ENCODE results near the gene KLF3.

The KLF3 gene

DNA sequence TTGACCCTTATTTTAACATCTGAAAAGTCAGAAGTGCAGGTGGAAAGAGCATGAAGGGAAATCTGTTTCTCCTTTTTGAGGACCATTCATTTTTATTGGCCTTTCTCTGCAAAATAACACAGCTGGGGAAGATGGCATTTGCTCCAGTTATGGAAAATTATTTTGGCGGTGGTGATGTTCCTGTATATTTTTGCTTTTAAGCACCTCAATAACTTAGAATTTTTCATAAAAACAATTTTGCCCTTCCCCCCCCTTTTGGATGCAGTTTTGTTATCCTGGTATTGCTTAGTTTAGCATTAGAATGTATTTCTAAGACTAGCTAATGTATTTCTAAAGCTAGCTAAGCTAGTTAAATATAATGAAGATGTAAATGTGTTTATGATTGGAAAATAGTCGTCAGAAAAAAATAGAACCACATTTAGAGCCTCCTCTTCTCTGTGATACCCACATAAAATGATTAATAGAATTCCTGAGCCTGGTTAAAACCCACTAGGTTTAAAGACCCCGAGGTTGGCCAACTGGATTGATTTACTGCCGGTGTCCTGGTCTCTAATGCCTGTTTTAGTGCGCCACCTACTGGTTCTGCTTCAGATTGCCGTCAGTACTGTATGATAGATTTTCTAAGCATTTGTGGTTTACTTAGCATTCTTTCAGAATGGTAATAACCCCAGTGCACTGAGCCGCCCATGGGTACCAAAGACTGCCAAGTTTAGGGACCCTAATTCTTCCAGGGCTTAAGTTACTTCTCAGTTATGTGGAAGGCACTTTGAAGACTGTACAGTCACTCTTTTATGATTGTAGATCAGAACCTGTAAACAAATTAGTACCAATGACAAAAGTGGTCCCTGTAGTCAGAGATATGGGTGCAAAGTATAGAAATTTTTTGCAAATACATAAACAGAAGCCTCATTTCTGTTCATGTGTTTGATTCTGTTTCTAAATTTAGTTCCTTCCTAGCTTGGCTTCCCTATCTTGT, 11.4 kb downstream of the KLF3 start:
- peak; percentile 67 to 76 for DNase-seq

DNA sequence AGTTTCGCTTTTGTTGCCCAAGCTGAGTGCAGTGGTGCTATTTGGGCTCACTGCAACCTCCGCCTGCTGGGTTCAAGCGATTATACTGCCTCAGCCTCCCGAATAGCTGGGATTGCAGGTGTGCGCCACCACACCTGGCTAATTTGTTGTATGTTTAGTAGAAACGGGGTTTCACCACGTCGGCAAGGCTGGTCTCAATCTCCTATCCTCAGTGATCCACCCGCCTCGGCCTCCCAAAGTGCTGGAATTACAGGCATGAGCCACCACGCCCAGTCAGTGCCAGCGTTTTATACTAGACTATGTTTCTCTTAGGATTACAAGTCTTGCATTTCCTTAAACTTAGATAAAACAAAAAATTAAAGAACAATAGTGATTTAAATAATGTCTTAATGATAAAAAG, 13.0 kb downstream of the KLF3 start:
- no peak for DNase-seq

DNA sequence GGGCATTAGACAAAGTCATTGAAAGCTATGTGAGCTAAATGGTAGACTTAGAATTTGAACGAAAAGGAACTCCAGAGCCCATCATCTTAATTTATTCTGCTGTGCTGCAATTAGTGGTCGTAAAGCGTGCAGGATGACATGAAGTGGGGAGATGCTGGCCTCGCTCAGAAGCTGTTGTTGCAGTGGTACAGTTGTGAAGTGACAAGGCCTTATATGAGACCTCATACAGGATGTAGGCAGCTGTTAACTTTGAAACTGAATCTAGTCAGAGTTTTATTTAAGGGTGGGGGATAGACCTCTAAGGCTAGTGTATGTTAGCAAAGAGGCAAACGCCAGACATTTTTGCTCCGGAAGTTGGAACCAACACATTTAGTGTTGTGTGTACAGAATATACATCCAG, 13.4 kb downstream of the KLF3 start:
- DNase-seq = peak in 1 of 2 experiments; percentile 7

DNA sequence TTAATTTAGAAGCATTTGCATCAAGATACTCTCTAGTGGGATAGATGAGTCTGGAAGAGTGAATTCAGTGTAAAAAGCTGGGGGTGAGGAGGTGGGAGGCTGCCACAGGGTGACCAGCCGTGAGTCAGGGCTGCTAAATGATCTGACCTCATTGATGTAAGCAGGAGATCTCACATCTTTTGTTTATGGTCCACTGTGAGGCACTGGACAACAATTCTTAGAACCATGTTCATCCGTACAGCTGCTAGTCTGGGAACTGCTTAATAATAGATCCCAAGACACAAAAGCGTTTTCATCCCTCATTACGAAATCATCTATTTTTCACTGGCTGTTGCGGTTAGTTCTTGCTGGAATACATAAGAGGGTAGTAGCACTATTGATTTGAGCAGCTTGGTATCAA, 14.1 kb downstream of the KLF3 start:
- DNase-seq = no peak

DNA sequence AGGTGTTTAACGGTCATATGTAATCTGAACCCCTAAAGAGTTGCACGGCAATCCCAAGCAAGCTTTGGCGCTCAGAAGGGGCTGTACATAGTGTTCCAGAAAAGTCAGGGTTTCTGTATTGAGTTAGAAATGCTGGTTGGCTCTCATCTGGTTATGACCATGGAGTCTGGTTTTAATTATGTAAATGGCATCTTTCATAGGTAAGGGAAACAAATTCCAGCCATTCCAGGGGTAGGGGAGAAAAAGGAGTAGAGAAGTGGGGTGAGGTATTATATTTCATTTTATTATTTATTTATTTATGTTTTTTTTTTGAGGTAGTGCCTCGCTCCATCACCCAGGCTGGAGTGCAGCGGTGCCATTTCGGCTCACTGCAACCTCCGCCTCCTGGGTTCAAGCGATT, 15.9 kb downstream of the KLF3 start:
- DNase-seq = no peak

DNA sequence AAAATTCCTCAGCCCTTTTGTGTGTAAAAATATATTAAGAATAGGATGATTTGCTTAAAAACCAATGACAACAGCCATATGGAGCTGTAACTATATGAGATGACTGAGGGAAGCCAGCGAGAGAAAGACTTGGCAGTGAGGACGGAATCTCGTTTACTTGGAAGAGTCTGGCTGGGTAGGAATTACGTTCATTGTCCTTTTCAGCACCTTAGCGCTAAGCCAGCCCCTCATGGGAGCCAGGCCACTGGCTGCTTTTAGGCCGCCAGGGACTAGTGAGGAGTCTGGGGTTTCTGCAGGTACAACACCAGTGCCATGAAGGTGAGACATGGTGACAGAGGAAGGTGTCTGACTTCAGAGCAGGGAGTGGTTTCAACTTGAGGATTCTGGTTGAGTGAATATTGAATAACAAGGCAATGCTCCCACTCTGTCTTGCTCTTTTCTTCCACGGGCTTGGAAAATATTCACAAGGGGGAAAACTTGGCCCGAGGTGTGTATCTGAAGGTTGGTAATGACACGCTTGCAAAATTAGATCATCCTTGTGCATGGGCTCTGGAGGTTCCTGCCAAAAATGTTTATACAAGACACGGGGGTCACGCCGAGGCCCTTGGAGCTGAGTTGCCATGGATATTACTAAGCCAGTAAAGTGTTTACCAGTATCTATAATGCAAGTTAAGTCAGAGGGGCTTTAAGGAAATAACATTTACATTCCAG, 17.4 kb downstream of the KLF3 start:
- DNase-seq = no peak

DNA sequence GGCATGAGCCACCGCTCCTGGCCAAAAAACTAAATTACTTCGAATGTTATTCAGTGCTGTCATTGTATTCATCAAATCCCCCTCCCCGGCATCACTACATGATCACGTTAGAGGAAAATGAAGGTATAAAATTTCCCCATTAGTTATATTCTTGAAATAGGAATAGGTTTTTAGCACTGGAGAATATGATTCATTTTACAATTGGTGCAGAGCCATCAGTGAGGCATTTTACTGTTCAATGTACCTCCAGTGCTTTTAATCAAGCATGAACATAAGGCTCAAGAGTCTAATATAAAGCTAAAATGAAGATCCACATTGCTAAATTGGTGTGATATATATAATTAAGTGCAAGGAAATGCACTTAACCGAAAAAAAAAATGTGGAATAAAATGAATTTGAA, 18.3 kb downstream of the KLF3 start:
- DNase-seq = no peak

DNA sequence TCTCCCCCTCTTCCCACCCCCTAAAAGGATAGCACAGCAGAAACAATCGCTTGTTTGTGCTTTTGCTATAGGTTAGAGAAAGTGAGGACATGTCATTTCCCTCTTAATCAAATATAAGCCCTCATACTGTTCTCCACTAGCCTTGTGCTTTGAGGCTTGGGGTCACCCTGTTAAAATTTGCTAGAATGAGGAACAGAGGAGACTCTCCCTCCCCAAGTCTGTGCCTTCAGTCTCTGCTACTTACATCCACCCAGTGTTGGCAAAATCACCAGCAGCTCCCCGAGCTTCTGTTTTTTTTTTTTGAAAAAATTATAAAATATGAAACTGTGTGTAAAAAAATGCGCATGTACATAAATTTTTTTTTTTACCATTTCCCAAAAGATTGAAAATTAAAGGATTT, 19.3 kb downstream of the KLF3 start:
- no peak for DNase-seq

DNA sequence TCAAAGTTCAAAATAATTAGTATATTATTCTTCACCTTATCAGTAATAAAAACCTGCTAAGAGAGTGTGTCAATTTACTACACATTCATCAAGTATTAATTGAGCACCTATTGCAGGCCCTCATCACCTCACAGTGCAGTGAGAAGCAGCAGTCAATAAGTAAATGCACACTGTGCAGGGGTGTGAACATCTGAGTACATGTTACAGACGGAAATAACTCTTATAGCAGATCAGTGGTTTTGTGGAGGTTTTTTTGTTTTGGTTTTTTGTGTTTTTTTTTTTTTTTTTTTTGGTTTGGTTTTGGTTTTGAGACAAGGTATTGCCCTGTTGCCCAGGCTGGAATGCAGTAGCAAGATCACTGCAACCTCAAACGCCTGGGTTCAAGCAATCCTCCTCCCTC, 20.3 kb downstream of the KLF3 start:
- DNase-seq = no peak

DNA sequence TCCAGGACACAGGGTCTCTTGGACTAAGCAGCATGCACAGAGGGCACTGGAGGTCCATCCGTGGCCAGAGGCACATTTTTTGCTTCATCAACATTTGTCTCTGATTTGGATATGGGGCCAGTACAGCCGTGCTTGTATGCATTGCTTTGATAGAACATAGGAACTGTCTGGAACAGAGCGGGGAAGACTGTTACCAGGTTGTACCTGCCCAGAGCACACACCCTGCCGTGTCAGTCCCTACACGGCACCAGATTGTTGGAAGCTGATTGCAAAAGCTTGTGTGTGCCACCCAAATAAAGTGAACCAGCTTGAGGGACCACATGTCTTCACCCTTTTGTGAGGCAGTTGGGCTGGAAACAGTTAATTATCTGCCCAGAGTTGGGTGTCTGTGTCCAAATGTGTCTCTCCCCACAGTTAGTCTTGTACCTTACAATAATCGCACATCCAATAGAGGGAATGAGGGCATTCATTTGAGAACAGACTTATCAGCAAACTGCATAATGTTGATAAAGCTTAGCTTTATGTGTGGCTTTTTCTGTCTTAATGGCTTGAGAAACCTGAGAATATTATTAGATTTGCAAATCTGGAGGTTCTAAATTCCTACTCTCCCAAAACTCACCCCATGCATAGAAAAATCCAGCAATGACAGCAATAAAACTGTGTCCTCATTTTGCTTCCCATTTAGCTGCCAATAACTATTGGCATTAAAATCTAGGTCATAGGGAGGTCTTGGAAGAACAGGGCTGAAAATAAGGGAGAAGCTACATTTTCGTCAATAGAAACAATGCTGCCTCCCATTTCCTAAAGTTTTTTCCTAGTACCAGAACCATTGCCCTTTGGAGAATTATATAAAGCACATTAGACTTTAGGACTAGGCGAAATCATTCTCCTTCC, 21.2 kb downstream of the KLF3 start:
- DNase-seq = no peak

DNA sequence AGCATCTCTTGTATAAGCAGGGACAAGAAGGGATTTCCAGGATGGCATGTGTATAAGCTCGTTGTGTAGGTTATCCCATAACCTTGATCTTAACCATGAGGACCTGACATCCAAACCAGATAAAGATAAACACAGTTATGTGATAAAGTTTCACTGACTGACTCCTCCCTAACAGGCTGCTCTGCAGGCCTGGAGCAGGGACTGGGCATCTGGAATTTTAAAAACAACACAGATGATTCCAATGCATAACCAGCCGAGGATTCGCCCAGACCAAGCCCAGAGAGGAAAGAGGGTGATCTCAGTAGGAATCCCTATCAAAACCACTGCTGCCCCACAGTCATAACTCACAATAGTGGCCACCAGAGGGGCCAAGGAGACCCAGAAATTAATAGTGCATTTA, 22.7 kb downstream of the KLF3 start:
- DNase-seq = no peak

DNA sequence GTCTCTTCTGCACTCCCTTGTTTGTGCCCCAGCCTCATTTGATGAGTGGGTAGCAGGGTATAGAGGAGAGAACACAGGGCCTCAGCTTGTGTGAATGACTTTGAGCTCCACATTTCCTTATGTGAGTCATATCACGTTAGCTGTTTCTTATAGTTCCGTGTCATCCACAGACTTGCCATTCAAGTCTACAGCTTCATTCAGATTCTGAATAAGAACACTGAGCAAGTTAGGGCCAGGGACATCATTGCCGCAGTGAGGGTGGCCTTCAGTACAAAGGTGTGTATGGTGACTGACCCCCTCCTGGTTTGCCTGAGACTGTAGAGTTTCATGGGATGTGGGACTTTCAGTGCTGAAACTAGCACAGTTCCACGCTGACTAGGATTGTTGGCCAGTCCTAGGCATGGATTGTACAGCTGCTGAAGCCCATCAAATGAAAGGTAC, 23.6 kb downstream of the KLF3 start:
- no peak for DNase-seq

DNA sequence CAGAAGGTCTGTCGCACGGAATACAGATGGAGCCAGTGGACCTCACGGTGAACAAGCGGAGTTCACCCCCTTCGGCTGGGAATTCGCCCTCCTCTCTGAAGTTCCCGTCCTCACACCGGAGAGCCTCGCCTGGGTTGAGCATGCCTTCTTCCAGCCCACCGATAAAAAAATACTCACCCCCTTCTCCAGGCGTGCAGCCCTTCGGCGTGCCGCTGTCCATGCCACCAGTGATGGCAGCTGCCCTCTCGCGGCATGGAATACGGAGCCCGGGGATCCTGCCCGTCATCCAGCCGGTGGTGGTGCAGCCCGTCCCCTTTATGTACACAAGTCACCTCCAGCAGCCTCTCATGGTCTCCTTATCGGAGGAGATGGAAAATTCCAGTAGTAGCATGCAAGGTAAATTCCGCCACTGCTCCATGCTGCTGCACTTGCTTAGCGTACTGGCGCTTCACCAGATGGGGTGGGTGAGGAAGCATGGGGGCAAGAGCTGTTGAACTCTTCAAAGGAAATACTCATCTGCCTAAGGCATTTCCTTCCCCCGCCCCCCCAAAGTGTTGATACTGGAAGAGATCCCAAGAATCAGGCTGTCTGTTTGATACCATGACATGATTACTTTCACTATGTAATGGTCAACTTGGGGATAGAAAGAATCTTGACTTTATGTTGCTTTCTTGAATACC, 24.8 kb downstream of the KLF3 start:
- no peak for DNase-seq

DNA sequence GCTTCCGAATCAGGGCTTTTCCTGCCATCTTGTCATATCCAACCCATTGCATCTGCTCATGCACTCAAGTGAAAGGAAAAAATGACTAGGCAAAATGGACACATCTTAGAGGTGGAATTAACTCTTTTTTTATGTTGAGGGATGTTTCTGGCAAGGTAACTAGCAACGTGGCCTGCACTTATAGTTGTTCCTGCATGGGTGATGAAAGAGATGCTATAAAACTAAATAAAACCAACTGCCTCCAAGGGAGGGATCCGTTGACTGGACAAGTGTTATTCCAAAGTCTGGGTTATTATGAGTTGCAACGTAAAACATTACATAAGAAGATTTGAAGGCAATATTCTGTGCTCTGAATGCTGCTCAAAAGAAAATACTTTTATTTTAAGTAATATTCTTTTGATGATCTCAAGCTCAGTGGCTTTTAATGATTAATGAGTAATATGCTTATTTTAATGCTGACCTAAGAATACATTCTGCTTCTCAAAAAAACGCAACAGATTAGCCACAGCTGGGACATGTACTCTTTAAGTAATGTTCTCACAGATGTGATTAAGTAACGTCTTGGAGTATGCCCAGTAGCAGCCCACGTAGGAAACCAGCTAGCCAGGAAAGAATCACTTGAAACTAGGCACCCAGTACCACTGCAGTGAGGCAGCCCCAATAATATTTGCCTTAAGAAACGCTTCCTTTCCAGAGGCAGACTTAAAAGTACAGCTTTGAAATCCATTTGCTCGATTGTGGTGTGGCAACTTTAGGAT, 27.4 kb downstream of the KLF3 start:
- no peak for DNase-seq

DNA sequence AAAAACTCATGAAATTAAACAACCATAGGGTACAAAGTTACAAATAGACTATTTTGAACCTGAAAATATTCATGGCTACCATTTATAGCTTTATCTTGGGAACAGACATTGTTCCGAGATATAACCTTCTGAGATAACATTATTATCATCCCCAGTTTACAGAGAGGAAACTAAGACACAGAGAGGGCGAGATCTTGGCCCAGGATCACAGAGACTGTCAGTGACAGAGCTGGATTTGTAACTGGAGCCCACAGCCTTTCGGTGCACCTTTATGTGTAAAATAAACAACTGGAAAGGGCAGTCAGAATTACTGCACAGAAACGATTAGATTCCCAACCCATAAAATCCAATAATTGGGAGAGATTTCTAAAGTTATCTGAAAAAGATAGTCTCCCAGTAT, 28.4 kb downstream of the KLF3 start:
- no peak for DNase-seq

DNA sequence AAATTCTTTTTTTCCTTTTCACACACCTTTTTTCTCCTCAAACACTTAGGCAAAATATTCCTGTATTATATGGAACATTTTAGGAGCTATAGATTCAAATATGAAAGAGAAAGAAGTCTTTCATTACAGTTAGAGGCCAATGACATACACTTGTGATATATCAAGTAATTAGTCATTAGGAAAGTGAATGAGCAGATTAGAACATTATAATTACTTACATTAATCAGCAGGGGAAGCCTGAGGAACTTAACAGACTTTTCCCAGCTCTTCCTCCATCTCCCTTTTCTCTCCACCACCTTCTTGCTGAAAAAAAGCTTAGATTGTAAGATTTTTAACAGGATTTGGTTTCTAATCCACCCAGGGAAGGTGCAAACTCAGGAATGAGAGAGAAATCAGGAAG, 29.6 kb downstream of the KLF3 start:
- no peak for DNase-seq

DNA sequence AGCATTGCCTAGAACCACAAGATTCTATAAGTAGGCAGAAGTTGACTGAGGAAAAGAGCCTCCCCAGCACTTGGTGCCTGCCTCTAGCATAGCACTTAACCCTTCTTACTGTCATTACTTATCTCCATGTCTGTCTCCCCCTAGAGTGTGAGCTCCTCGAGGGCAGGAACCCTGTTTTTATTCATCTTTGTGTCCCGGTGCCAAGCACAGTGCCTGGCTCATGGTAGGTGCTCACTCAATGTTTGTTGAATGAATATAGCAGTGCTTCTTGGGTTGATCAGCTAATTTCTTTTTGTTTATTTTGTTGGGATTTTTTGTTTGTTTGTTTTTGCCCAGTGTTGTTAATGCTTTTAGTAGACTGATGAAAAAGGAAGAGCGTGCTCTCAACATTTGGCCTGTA, 30.3 kb downstream of the KLF3 start:
- no peak for DNase-seq

DNA sequence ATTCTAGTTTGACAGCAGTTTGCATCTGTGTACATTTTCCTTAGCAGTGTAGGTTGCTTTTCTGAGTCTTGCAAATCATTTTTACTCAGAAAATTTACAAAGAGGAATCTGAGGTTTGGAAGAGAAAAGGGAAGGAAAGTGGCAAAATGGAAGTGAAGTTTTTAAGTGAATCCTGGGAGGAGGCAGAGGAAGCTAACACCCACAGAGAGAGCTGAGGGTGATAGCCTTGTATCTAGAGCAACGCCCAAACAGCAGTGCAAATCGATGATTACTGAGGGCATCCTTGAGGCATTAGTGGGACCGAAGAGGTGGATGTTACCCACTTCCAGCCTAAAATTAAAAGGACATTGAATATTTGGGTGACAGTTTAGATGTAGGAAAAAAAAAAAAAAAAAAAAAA, 31.8 kb downstream of the KLF3 start:
- no peak for DNase-seq

DNA sequence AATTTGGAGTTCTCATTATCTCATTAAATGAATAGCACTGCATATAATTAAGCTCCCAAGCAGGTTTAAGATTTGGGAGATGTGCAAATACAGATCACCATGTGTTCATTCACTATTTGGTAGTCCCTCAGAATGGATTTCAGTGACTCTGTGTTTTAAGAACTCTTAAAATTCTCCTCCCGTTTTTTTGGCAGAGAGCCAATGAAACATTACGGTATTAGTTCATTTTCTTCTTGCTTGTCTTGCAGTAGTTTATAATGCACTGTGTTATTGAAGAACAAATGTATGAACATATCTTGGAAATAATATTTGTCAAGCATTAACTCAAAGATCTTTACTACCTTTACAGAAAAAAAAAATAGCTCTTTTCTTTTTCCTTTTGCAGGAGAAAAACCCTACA, 32.7 kb downstream of the KLF3 start:
- no peak for DNase-seq

DNA sequence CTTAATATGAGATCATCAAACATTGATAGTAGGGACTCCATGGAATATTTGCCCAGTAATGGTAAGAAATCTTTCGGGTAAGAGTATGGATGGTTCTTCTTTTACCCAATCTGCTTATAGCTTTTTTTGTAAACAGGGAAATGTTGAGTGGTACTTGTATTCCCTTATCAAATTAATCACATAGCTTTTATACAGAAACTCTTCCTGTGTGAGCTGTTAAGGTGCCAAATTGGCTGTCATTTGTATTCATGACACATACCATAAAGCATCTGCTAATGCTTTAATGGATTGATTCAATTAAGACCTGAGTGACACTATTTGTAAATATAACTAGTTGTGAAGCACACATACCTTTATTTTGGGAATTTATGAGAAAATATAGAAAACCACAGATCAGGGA, 34.2 kb downstream of the KLF3 start:
- DNase-seq = no peak

DNA sequence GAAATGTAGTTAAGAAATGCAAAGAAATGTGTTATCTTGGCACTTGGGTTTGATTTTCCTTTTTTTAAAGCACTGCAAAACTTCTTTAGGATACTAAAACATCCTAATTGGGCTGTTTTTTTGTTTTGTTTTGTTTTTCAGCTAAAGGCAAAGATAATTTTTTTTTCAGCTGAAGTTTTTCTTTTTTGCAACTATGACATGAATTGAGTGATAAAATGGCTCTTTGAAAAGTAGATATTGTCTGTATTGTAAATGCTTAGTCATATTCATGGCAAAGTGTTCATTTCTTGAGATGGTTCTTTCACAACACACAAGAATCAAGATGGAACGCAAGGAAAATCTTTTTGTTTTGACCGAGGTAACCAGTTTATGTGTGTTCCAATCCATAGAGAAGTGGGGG, 35.1 kb downstream of the KLF3 start:
- DNase-seq = no peak

DNA sequence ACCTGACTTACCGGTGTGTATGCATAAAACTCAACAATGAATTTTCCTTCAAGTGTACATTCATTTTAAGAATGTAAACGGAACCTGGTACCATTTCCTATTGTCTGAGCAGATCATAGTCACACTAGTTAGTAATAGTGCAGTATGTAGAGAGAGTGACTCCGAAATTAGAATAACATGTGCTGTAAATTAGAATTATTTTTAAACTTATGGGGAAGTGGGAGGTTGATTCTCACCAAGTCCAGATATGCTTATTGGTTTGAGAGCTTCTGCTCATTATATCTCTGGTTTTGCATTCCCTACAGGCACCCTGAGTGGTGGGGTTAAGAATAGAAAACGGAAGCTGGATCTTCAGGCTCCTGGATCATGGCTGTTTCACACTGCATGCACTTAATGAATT, 39.6 kb downstream of the KLF3 start:
- no peak for DNase-seq

All from NCI-H524 (cell line).